ENCODE measurements around the gene CDK16. TPM values are rescaled to one million over a fixed set of nuclear protein-coding genes. Genes with fewer than 3 reads are reported as not detected.

The CDK16 gene
- total and polyA plus RNA-seq, 2 donors (not counting 3 experiments of a cell fraction or from before 2014, with no cell fraction given) = 99.9 to 149 TPM

DNA sequence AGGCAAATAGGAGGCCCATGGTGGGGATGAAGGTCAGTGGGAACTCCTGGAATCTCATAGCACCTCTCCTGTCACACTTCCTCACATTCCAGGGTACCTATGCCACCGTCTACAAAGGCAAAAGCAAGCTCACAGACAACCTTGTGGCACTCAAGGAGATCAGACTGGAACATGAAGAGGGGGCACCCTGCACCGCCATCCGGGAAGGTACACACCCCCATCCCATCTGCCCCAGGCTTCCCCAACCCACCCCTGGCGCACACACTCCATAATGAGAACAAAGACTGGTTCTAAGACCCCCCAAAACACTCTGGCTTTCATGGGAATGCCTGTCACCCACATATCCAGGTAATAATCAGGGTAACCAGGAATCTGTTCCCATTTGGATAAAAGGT, 6.4 kb downstream of the CDK16 start:
- ChIA-PET POLR2A (no interaction called here), CTCF (no interaction called here)
- Histone ChIP-seq H2AFZ (ENCODE audit: low read depth, low read length) (no peak overlapping the region), H3K4me2 (ENCODE audit: insufficient read depth, low read length) (no peak overlapping the region), H3K36me3 (ENCODE audit: control insufficient read depth in 2 of 2, extremely low read depth in 1 of 2, insufficient read depth in 2 of 2, low read length in 2 of 2) (peaks cover 8 to 39% of the 10 kb centered on the region in 2 experiments), H3K4me1 (ENCODE audit: control insufficient read depth, extremely low read depth, insufficient read depth, low read length) (no peaks in the 10 kb centered on the region), H3K27ac (ENCODE audit: insufficient read depth, low read depth, low read length) (no peak overlapping the region), H3K9me3 (replicated peaks; ENCODE audit: control insufficient read depth, insufficient read depth, low read length) (no peaks in the 10 kb centered on the region), H4K20me1 (replicated peaks; ENCODE audit: control insufficient read depth, extremely low read depth, insufficient read depth, low read length) (no peaks in the 10 kb centered on the region), H3K9me1 (replicated peaks; ENCODE audit: control insufficient read depth, extremely low read depth, insufficient read depth, low read length) (no peaks in the 10 kb centered on the region), H3K4me3 (replicated peaks in 1 of 3; ENCODE audit: insufficient read depth in 1 of 3, low read depth in 1 of 3, low read length in 3 of 3) (no peak overlapping the region), H3K9ac (replicated peaks; ENCODE audit: extremely low read depth, insufficient read depth, low read length) (no peak overlapping the region), H3K27me3 (ENCODE audit: control insufficient read depth in 2 of 2, insufficient read depth in 2 of 2, low read length in 2 of 2) (no peaks in the 10 kb centered on the region), H3K79me2 (ENCODE audit: control insufficient read depth, insufficient read depth, low read length) (peaks cover 28% of the 10 kb centered on the region)
- dilution Hi-C loops (cut with MboI; ENCODE audit: extremely low pct_ligation_motif_present, low sequenced_read_pairs) = no loop called here
- intact Hi-C loops (cut with micrococcal nuclease) = no loop called here
- DNase-seq (ENCODE audit: low read depth, low spot score) (no peak), FAIRE-seq (no peak)
- no TSS peak for BruUV-seq (replicated peaks)
- no peak for TF ChIP-seq MYC (IDR thresholded peaks at IDR 0.05; ENCODE audit: low read depth, low read length)
- TF ChIP-seq GATA2 (IDR thresholded peaks at IDR 0.05; ENCODE audit: insufficient read depth, insufficient read length, low read depth, low read length) = no peak
- no peak for TF ChIP-seq JUN (IDR thresholded peaks at IDR 0.05; ENCODE audit: borderline replicate concordance, insufficient read depth, insufficient read length, low read depth)
- TF ChIP-seq FOS (IDR thresholded peaks at IDR 0.05; ENCODE audit: borderline replicate concordance, insufficient read depth, low read length) = no peak
- TF ChIP-seq, protein P1, sequence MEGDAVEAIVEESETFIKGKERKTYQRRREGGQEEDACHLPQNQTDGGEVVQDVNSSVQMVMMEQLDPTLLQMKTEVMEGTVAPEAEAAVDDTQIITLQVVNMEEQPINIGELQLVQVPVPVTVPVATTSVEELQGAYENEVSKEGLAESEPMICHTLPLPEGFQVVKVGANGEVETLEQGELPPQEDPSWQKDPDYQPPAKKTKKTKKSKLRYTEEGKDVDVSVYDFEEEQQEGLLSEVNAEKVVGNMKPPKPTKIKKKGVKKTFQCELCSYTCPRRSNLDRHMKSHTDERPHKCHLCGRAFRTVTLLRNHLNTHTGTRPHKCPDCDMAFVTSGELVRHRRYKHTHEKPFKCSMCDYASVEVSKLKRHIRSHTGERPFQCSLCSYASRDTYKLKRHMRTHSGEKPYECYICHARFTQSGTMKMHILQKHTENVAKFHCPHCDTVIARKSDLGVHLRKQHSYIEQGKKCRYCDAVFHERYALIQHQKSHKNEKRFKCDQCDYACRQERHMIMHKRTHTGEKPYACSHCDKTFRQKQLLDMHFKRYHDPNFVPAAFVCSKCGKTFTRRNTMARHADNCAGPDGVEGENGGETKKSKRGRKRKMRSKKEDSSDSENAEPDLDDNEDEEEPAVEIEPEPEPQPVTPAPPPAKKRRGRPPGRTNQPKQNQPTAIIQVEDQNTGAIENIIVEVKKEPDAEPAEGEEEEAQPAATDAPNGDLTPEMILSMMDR (IDR thresholded peaks at IDR 0.05; ENCODE audit: extremely low read depth in 1 of 2, insufficient read depth in 1 of 2, low read depth in 1 of 2, low read length in 2 of 2) = no peak
- TF ChIP-seq, protein P2, sequence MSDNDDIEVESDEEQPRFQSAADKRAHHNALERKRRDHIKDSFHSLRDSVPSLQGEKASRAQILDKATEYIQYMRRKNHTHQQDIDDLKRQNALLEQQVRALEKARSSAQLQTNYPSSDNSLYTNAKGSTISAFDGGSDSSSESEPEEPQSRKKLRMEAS (IDR thresholded peaks at IDR 0.05; ENCODE audit: insufficient read depth, insufficient read length) = no peak
- TF ChIP-seq EZH2 (IDR thresholded peaks at IDR 0.05; ENCODE audit: borderline replicate concordance, low read depth, low read length, severe bottlenecking) = no peak
- TF ChIP-seq POLR2A (IDR thresholded peaks at IDR 0.05; ENCODE audit: low read depth, low read length) = no peak
- no peak for TF ChIP-seq POLR2AphosphoS5 (IDR thresholded peaks at IDR 0.05; ENCODE audit: insufficient read depth, low read depth, low read length)

Data from endothelial cell of umbilical vein (primary cell).